ENCODE results near the gene SPACA4. TPM values are rescaled to one million over a fixed set of nuclear protein-coding genes. Genes with fewer than 3 reads are reported as not detected.

The SPACA4 gene
- total and polyA plus RNA-seq, 2 of the 4 experiments (the other 2 are of a cell fraction), result not detected

GRCh38 chr19:48627201-48627864 lies 20.8 kb downstream of the SPACA4 start:
- Histone ChIP-seq H2BK120ac (ENCODE audit: low read depth, low read length) (no peak overlapping the region), H4K20me1 (ENCODE audit: insufficient read depth, low read length) (no peaks in the 10 kb centered on the region), H2AK9ac (replicated peaks; ENCODE audit: low read depth, low read length, poor library complexity) (no peak overlapping the region), H4K5ac (ENCODE audit: low read depth, low read length) (no peak overlapping the region), H3K9me3 (ENCODE audit: control insufficient read depth, insufficient read depth, low read length) (no peaks in the 10 kb centered on the region), H3K23ac (ENCODE audit: low read depth, low read length) (no peak overlapping the region), H3K36me3 (ENCODE audit: control insufficient read depth, insufficient read depth, low read length) (peaks cover 6% of the 10 kb centered on the region; the same call in 1 of the 2 replicates), H3K4me3 (ENCODE audit: insufficient read depth, low read depth, low read length) (no peak overlapping the region), H4K91ac (ENCODE audit: insufficient read depth, low read depth, low read length) (no peak overlapping the region), H2BK20ac (ENCODE audit: low read depth, low read length) (no peak overlapping the region), H2BK15ac (ENCODE audit: low read depth, low read length) (no peak overlapping the region), H2AK5ac (ENCODE audit: low read depth, low read length) (no peak overlapping the region), H3K56ac (ENCODE audit: extremely low read depth, insufficient read depth, low read length) (no peak overlapping the region), H3K9me1 (ENCODE audit: insufficient read depth, low read length) (peaks cover 4% of the 10 kb centered on the region; the same call in 1 of the 2 replicates), H2AFZ (replicated peaks; ENCODE audit: low read length, poor library complexity) (no peak overlapping the region), H2BK5ac (ENCODE audit: low read depth, low read length, poor library complexity, severe bottlenecking) (no peak overlapping the region), H3K18ac (ENCODE audit: low read depth, low read length) (no peak overlapping the region), H3K14ac (replicated peaks; ENCODE audit: low read depth, low read length) (no peak overlapping the region), H3K27me3 (ENCODE audit: control insufficient read depth, insufficient read depth, low read length) (no peaks in the 10 kb centered on the region), H3K27ac (ENCODE audit: insufficient read depth, low read length) (no peak overlapping the region), H3K9ac (ENCODE audit: low read depth, low read length) (no peak overlapping the region), H3K4ac (ENCODE audit: low read depth, low read length) (no peak overlapping the region), H3K4me2 (ENCODE audit: low read depth, low read length) (no peak overlapping the region), H4K8ac (ENCODE audit: low read depth in 2 of 2, low read length in 2 of 2) (no peak overlapping the region), H3K4me1 (ENCODE audit: control insufficient read depth, insufficient read depth, low read length) (peaks cover 21% of the 10 kb centered on the region), H3K79me1 (ENCODE audit: low read depth in 1 of 2, low read length in 2 of 2) (peaks cover 4 to 23% of the 10 kb centered on the region in 2 experiments; a peak in 3 of 4 replicates)
- dilution Hi-C loops (cut with HindIII; ENCODE audit: low sequenced_read_pairs, unreplicated experiment), result no loop called here
- WGBS, 2 experiments (ENCODE audit: extremely low coverage in 2 of 2, insufficient read length in 1 of 2), result no CpG with 5 or more reads among the region's 6 CpGs
- TF ChIP-seq RCOR1 (IDR thresholded peaks at IDR 0.05; ENCODE audit: insufficient replicate concordance, low read length) (no peak), MXI1 (IDR thresholded peaks at IDR 0.05; ENCODE audit: borderline replicate concordance, low read depth, low read length) (no peak), MAFK (IDR thresholded peaks at IDR 0.05; ENCODE audit: low read depth, low read length) (no peak), USF2 (IDR thresholded peaks at IDR 0.05; ENCODE audit: low read depth, low read length) (no peak), CEBPB (IDR thresholded peaks at IDR 0.05; ENCODE audit: low read depth, low read length) (no peak), CHD1 (IDR thresholded peaks at IDR 0.05; ENCODE audit: low read depth, low read length) (no peak), FOS (IDR thresholded peaks at IDR 0.05; ENCODE audit: low read depth, low read length) (no peak), POLR2A (IDR thresholded peaks at IDR 0.05; ENCODE audit: low read depth, low read length) (no peak), MAZ (IDR thresholded peaks at IDR 0.05; ENCODE audit: borderline replicate concordance, low read depth, low read length) (no peak), RAD21 (IDR thresholded peaks at IDR 0.05; ENCODE audit: low read length) (no peak), RFX5 (IDR thresholded peaks at IDR 0.05; ENCODE audit: low read depth, low read length) (no peak), SMC3 (IDR thresholded peaks at IDR 0.05; ENCODE audit: low read depth, low read length) (no peak), BHLHE40 (IDR thresholded peaks at IDR 0.05; ENCODE audit: low read depth, low read length) (no peak), CTCF (conservative IDR thresholded peaks at IDR 0.05; ENCODE audit: low read depth, low read length) (no peak), ELK1 (IDR thresholded peaks at IDR 0.05; ENCODE audit: borderline replicate concordance, low read depth, low read length) (no peak)
- in situ Hi-C loops (cut with MboI; ENCODE audit: low sequenced_read_pairs), result no loop called here
- ChIA-PET POLR2A (ENCODE audit: unreplicated experiment) (no interaction called here), CTCF (no interaction called here)
- no TSS peak for BruUV-seq (replicated peaks)
- ATAC-seq (ENCODE audit: low read depth) (no peak), DNase-seq (no peak)
- intact Hi-C loops (cut with micrococcal nuclease), result no loop called here
